NOMO-1 (cell line): ENCODE results near the gene SELENOW.
A peak's percentile ranks its signal among the peaks of the same experiment; 100 is the strongest.
"Not testable (repeated sequence)": the region's sequence is repeated elsewhere in the genome, so short reads cannot be mapped to it uniquely, and the experiment has no call there.

Experiments used
- DNase-seq, 2 experiments: peaks; one replicate each; lab custom pipeline; 2025; ENCODE audit not compliant: unreplicated experiment in 2 of 2; lab: John Stamatoyannopoulos, UW

The SELENOW gene

DNA sequence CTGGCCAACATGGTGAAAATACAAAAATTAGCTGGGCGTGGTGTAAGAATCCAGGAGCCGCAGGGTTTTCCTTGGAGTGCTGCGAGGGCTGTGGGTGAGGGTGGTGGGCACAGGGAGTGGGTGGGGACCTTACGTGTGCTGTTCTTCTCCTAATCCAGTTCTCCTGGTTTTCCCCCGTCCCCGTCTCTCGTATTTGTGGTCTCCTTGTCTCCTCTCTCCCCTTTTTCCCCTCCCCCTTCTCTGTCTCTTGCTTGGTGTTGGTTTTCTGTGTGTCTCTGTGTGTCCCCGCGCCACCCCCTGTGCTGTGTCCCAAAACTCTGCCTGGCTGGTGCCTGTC lies 1.7 kb downstream of the SELENOW start:
- DNase-seq: no peak

DNA sequence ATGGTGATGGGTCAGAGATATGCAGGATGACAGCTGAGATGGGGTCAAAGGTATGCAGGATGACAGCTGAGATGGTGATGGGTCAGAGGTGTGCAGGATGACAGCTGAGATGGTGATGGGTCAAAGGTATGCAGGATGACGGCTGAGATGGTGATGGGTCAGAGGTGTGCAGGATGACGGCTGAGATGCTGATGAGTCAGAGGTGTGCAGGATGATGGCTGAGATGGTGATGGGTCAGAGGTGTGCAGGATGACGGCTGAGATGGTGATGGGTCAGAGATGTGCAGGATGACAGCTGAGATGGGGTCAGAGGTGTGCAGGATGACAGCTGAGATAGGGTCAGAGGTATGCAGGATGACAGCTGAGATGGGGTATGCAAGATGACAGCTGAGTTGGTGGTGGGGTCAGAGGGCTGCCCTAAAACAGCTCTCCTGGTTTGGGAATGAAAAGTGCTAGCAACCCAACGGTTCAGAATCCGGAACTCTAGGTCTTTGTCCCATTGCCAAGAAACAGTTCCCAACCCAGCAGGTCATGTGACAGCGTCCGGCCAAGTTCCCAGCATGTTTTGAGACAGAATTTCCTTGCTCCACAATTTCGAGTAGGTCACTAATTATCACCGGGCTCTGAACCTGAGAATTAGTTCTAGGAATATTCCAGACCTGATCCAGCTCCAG lies 3.2 kb downstream of the SELENOW start:
- no peak for DNase-seq

DNA sequence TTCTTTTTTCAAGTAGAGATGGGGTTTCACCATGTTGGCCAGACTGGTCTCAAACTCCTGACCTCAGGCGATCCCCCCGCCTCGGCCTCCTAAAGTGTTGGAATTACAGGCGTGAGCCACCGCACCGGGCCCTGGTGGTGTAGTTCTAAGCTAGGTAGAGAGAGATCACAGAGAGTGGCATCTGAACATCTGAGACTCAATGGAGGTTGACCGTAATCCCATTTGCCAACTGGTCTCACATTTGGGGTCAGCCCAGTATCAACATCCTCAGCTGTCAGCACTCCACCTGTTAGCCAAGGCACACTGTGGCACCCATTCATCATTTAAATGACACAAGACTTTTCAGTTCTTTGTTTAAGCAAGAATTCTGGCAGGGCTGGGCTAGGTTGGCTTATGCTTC lies 8.1 kb downstream of the SELENOW start:
- no peak for DNase-seq

DNA sequence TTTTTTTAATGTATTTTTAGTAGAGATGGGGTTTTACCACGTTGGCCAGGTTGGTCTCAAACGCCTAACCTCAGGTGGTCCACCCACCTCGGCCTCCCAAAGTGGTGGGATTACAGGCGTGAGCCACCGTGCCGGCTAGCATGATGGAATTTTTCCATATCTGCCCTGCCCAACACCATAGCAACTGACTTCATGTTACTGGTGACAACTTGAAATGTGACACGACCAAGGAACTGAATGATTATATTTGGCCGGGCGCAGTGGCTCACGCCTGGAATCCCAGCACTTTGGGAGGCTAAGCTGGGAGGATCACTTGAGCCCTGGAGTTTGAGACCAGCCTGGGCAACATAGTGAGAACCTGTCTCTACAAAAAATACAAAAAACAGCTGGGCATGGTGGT lies 8.8 kb downstream of the SELENOW start:
- DNase-seq: not testable (repeated sequence)

DNA sequence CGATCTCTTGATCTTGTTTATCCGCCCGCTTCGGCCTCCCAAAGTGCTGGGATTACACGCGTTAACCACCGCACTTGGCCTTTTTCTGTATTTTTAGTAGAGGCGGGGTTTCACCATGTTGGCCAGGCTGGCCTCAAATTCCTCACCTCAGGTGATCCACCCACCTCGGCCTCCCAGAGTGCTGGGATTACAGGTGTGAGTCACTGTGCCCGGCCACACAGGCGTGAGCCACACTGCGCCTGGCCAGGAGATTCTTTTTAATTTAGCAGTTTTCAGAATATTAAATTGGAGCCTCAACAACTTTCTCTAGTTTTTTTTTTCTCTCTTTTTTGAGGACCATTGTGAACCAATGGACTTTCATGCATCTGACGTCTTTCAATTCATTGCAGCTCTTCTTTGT lies 11.3 kb downstream of the SELENOW start:
- DNase-seq: not testable (repeated sequence)

DNA sequence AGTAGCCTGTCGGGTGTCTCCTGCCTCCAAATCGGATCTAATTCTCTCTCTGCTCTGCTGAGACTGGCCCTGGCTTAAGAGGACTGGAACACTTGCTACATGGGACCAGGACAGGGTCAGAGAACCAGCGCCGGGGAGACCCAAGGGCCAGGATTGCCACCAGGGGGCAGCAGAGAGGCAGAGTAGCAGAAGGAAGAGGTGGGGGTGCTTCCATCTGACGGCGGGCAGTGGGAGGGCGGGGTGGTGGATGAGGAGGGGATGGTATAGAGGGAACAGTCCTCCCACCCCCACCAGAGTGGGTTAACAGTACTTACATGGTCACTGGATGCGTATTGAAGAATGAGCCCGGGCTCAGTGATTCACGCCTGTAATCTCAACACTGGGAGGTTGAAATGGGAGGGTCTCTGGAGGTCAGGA lies 11.9 kb downstream of the SELENOW start:
- peak in 1 of 2 experiments; percentile 37 for DNase-seq

DNA sequence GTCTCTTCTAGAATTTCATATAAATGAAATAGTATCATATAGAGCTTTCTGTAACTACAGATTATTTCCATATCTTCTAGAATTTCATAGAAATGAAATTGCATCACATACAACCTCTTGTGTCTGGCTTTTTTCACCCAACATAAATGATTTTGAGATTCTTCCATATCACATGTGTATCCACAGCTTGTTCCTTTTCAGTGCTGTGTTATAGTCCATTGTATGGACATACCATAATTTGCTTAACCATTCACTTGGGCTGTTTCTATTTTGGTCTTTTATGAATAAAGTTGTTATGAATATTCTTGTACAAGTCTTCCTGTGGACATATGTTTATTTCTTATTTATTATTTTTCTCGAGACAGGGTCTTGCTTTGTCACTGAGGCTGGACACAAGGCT lies 14.1 kb downstream of the SELENOW start:
- no peak for DNase-seq

DNA sequence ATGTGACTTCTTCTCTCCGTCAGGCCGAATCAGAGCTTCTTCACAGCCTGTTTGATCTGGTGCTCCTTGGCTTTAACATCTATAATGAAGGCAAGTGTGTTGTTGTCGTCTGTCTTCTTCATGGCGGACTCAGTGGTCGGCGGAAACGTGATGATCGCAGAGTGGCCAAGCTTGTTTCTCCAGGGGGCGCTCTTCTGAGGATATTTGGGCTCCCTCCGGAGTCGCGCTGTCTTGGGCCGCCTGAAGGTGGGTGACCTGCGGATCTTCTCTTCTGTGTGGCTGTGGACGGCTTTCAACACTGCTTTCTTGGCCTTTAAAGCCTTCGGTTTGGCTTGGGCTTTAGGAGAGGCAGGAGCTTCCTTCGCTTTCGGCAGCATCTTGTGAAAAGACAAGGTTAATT lies 16.0 kb downstream of the SELENOW start:
- DNase-seq: no peak

DNA sequence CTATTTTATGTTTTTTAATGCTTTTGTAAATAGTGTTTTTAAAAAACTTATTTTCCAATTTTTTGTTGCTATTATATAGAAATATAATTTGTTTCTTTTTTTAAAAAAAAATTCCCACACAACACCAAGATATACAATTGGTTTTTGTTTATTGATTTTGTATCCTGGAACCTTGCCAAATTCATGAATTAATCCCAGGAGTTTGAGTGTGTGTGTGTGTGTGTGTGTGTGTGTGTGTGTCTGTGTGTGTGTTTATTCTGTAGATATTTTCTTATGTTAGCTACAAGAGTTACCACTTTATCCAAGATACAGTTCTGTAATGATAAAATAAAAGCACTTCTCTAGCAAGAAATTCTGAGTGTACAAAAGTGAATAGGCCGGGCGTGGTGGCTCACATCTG lies 18.3 kb downstream of the SELENOW start:
- DNase-seq: no peak

DNA sequence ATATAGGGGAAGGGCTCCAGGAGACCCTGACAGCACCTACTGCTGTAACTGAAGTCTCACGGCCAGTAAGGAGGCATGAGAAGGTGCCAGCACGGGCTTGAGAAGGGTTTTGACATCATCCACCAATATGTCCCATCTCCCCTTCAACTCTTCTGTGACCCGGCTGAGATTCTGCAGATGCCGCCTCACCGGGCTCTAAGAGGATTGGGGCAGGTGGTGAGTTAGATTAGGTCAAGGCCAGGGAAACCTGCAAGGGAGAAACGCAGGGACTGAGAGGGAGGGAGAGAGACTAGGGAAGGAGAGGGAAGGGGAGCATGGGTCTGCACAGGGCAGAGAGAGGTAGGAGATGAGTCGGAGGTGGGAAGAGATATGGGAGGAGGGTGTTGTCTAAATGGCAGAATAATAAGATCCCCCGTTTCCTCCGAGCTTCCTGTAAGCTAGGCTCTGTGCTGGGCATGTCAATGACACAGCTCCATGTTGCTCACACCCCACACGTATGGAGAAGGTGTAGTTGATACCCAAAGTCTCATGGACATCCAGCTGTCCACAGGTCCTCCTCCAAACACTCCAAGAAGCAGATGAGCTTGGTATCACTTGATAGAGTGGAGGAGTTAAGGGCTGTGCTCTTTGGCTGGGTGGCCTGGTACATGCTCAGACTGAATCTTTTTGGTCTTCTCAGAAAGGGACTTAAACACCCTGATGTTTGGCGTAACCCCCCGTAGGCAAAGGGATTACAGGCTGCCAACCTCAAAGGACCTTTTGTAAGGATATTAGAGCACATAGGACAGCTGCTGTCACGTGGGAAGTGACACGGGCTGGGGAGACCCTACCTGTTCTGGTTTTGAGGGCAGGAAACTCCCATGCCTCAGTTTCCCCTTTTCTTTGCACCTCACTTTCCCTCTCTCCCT lies 19.7 kb downstream of the SELENOW start:
- no peak for DNase-seq

DNA sequence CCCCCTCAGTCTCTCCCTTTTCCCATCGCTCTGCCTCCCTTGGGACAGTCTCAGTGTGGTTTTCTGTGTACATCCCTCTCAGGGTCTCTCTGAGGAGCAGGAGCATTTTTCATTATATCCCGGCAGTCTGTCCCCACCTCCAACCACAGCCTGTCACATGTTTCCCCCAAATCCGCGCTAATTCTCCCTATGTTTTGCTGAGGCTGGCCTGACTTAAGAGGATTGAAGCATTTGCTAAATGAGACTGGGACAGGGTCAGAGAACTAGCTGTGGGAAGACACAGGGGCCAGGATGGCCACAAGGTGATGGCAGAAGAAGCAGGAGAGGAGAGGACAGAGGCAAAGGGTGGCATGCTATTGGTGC lies 20.4 kb downstream of the SELENOW start:
- no peak for DNase-seq

DNA sequence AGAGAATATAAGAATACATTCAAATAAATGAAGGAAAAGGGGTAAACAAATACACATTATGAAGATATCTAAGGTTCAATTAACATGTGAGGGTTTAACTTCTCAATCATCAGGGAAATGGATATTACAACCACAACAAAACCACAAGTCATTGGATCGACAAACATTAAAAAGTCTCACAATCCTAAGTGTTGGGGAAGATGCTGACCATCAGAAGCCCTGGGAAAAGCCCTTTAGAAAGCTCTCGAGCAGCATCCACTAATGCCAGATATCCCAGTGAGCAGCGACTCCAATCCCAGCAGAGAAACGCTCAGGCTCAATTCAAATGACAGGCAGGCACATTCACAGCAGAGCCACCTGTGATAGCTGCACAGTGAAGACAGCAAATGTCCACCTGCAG lies 22.8 kb downstream of the SELENOW start:
- no peak for DNase-seq

DNA sequence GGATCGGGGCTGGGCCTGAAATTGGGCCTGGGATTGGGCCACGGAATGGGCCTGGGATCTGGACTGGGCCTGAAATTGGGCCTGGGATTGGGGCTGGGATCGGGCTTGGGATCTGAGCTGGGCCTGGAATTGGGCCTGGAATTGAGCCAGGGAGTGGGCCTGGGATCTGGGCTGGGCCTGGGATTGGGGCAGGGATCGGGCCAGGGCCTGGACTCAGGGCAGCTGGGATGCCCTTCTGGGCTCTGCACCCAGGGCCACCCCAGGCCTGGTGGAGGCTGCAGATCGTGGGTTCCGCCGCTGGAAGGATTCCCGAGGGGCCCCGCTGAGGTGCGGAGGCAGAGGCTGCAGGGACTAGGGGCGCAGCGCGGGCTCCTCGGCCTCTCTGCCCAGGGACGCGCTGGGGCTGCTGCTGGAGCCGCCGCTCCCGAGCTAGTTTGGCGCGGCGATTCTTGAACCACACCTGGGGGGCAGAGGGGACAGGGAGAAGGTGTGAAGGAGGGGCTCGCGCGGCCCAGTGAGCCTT lies 24.1 kb downstream of the SELENOW start:
- no peak for DNase-seq

DNA sequence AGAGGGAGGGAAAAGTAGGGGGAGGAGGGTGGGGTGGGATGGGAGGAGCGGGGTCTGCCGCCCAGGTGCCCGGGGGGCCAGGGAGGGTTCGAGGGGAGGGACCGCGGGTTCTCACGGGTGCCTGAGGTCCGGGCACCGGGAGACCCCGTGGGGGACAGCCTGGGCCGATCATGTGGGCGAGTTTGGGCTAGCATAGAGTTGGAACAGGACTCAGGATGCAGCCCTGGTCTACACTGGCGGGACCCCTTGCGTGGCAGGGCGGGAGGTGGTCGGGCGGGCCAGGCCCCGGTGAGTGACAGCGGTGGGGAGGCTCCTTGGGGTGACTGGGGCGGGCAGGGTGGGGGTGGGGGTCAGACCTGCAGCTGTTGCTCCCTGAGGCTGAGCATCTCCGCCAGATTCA lies 24.6 kb downstream of the SELENOW start:
- DNase-seq: not testable (repeated sequence)

DNA sequence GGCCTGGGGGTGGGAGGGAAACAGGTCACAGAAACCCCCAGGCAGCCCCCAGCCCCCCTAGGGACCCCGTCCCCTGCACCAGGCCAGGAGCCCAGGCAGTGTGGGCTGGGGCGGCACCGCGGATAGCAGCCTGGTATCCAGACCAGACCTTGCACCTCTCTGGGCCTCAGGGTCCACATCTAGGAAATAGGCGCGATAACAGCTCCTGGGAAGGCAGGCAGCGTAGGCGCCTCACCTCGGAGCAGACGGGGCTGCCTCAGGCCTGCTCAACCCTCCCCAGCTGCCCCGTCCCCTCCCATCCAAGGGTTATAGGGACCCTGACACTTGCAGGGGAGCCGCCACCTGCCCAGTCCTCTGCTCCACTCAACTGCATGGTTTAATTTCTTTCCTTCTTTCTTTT lies 25.2 kb downstream of the SELENOW start:
- DNase-seq: not testable (repeated sequence)

DNA sequence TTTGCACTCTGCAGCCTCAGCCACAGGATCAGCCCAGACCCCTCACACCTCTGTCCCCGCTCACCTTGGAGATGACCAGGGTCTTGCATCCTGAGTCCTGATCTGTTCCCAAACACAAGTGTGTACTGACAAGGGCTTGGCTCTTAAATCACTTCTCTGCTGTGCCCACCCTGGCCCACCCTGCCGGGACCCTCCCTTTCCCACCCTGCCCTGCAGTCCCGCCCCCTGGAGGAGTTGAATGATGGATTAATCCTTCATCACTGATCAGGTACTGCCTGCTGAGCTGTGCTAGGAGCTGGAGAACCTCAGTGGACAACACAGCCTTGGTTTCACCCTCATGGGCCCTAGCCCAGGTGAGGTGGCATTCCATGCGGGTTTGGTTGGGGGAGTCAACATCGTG lies 25.9 kb downstream of the SELENOW start, which contains the start of gene TPRX1:
TSS of gene TPRX1 (minus strand) at position 101 of the 400 bp plus-strand sequence. CDS start at position 89, 12 bp downstream.
- DNase-seq: not testable (repeated sequence)

DNA sequence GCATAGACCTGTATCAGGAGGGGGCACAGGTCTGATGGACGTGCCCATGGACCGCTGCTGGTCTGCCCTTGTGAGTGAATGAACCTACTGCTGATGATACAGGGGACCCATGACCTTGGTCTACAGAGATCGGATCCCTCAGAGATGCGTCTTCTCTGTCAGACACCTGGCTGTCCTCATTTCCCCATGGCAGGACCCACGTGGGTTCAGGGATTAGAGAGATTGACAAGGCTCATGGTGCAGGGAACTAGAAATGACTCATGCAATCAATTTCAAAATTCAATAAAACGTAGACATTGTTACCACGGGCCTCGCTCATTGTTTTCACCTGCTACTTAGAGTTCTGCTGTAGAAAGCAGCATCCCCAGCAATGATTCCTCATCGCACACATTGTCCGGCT lies 26.8 kb downstream of the SELENOW start:
- DNase-seq: no peak

DNA sequence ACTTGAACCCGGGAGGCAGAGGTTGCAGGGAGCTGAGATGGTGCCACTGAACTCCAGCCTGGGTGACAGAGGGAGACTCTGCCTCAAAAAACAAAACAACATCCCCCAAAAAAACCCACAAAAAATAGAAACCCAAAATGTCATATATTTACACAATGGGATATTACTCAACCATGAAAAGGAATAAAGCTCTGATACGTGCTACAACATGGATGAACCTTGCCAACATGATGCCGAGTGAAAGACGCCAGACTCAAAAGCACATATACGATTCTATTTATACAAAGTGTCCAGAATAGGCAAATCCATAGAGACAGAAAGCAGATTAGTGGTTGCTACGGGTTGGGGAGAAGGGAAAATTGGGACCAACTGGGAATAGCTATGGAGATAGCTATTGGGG lies 27.9 kb downstream of the SELENOW start:
- DNase-seq: no peak

DNA sequence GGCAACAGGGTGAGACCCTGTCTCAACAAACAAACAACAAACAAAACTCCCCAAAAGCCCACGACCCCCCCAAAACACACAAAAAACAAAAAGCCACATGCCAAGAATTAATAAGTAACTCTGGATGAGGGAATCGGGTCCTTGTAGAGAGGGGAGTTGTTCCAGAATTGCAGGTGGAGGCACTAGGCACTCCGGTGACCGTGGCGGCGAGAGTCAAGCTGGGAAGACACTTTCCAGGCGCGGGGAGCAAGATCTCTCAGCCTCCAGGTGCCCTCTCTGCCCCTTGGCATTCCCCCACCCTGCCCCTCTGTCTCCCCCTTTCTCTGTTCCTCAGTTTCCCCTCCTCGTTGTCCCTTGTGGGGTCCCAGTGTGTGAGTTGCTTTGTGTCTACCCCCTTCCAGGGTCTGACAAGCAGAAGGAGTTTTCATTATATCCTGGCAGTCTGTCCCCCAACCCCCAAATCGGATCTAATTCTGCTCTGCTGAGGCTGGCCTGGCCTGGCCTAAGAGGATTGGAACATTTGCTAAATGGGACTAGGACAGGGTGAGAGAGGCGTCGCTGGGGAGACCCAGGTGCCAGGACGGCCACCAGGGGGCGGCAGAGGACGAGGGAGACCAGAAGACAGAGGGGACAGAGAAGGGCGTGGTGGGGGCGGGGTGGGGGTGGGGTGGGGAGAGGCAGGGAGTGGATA lies 34.9 kb downstream of the SELENOW start:
- no peak for DNase-seq

DNA sequence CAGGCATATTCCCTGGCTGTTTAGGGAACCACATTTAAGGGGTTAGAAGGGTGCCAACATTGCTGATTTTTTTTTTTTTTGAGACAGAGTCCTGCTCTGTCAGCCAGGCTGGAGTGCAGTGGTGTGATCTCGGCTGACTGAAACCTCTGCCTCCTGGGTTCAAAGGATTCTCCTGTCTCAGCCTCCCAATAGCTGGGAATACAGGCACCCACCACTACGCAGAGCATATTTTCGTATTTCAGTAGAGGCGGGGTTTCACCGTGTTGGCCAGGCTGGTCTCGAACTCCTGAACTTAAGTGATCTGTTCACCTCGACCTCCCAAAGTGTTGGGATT lies 35.5 kb downstream of the SELENOW start:
- no peak for DNase-seq

DNA sequence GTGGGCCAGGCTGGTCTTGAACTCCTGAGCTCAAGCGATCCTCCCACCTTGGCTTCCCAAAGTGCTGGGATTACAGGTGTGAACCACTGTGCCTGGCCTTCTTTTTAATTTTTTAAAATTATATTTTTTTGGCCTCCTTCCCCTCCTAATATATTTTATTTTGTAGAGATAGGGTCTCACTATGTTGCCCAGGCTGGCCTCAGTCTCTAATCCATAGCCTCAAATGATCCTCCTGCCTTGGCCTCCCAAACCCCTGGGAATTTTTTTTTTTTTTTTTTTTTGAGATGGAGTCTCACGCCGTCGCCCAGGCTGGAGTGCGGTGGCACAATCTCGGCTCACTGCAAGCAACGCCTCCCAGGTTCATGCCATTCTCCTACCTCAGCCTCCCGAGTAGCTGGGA lies 37.8 kb downstream of the SELENOW start:
- not testable (repeated sequence) for DNase-seq
